ENCODE data around the gene FTCD. TPM values are rescaled to one million over a fixed set of nuclear protein-coding genes. Genes with fewer than 3 reads are reported as not detected.

FTCD gene
- total and polyA plus RNA-seq, 2 of the 8 experiments (the other 6 are each of a cell fraction or from before 2014, with no cell fraction given), result 3.3 to 4.9 TPM

DNA sequence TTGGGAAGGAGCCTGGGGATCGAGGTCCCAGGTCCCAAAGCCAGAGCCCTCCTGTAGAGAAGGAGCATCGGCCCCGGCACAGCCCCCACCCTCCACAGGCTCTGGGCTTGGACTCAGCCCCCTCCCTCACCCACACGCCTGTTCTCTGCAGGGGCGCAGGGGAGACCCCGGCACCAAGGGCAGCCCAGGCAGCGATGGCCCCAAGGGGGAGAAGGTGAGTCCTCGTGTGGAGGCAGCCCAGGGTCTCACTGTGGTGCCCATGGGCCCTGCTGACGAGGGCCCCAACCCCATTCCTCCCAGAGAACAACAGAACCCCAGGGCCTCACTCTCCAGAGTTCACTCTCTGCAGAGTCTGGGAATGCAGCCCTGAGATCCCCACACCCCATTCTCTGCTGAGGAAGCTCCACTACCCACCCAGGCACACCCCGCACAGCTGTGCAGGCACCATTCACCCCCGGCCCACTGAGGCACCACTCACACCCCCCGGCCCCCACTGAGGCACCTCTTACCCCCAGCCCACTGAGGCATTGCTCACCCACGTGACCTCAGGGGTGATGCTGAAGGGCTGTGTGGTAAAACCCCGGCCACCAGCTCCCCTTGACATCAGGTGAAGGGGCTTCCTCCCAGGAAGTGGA lies 35.6 kb downstream of the FTCD start:
- H3K14ac ChIP-seq (ENCODE audit: insufficient read length), result no peak overlapping the region
- no peak overlapping the region for H2BK20ac ChIP-seq (ENCODE audit: low read length)
- no peak overlapping the region for H3K4me2 ChIP-seq (ENCODE audit: insufficient read depth in 1 of 2, low read depth in 2 of 2, low read length in 2 of 2)
- no peak overlapping the region for H2AFZ ChIP-seq (ENCODE audit: low read length)
- FAIRE-seq (no peak), DNase-seq (ENCODE audit: low read depth in 1 of 2, low spot score in 2 of 2) (no peak)
- no peaks in the 10 kb centered on the region for H3K79me1 ChIP-seq (ENCODE audit: low read depth, low read length)
- CTCF ChIA-PET (ENCODE audit: partially characterized antibody), result no interaction called here
- no peak overlapping the region for H2BK15ac ChIP-seq (ENCODE audit: low read length)
- no peak overlapping the region for H3K9ac ChIP-seq (replicated peaks in 1 of 4; ENCODE audit: extremely low read depth in 1 of 4, low read depth in 3 of 4, low read length in 3 of 4)
- no peak overlapping the region for H3K4ac ChIP-seq (replicated peaks; ENCODE audit: insufficient read length, low read depth, low read length)
- no peak overlapping the region for H2BK120ac ChIP-seq (replicated peaks; ENCODE audit: low read depth, low read length)
- TF ChIP-seq SRF (IDR thresholded peaks at IDR 0.05; ENCODE audit: low read depth, low read length) (no peak), BCL11A (IDR thresholded peaks at IDR 0.05; ENCODE audit: low read depth in 2 of 2, low read length in 2 of 2) (no peak), CHD2 (IDR thresholded peaks at IDR 0.05; ENCODE audit: low read length) (no peak), RXRA (IDR thresholded peaks at IDR 0.05; ENCODE audit: insufficient read depth, low read depth, low read length) (no peak), YY1 (IDR thresholded peaks at IDR 0.05; ENCODE audit: low read depth, low read length) (no peak)
- H3K36me3 ChIP-seq (ENCODE audit: control insufficient read depth in 2 of 4, insufficient read depth in 4 of 4, low read length in 3 of 4), result peaks cover 0 to 15% (median under 1%) of the 10 kb centered on the region in 4 experiments; a peak in 3 of 8 replicates
- H4K5ac ChIP-seq (ENCODE audit: insufficient read length, low read depth, low read length), result no peak overlapping the region
- no peak overlapping the region for H2BK12ac ChIP-seq (ENCODE audit: low read depth, low read length)
- H3K27ac ChIP-seq (ENCODE audit: low read depth, low read length), result no peak overlapping the region
- H2BK5ac ChIP-seq (ENCODE audit: low read depth, low read length), result no peak overlapping the region
- no peak overlapping the region for H3K56ac ChIP-seq (replicated peaks; ENCODE audit: insufficient read length, low read depth, low read length)
- H4K91ac ChIP-seq (replicated peaks; ENCODE audit: insufficient read length, low read length), result no peak overlapping the region
- no peaks in the 10 kb centered on the region for H3K27me3 ChIP-seq (replicated peaks in 1 of 4; ENCODE audit: control insufficient read depth in 3 of 4, extremely low read depth in 1 of 4, insufficient read depth in 3 of 4, low read length in 3 of 4)
- POLR2A ChIA-PET (ENCODE audit: partially characterized antibody), result no interaction called here
- 91% methylated on average over 13 of the region's 14 CpGs; no CpG with 5 or more reads in 1 of the 2 experiments for WGBS, 2 experiments (ENCODE audit: extremely low coverage in 1 of 2, insufficient coverage in 1 of 2, insufficient read length in 1 of 2, insufficient replicate concordance in 2 of 2, low coverage in 1 of 2, low lambda C conversion rate in 2 of 2, missing lambda C conversion rate in 1 of 2)
- peaks cover 0 to 9% of the 10 kb centered on the region in 2 experiments for H4K20me1 ChIP-seq (replicated peaks in 1 of 2; ENCODE audit: control insufficient read depth in 1 of 2, insufficient read depth in 2 of 2, low read length in 2 of 2)
- H3K23me2 ChIP-seq (ENCODE audit: low read depth, low read length), result peaks cover 7% of the 10 kb centered on the region; the same call in 1 of the 2 replicates
- no peak overlapping the region for H2AK5ac ChIP-seq (ENCODE audit: low read depth, low read length)
- peaks cover 0 to 4% of the 10 kb centered on the region in 2 experiments; a peak in 2 of 4 replicates for H3K9me3 ChIP-seq (ENCODE audit: insufficient read depth in 2 of 2, low read depth in 1 of 2, low read length in 1 of 2)
- H3K4me1 ChIP-seq (replicated peaks in 1 of 4; ENCODE audit: control insufficient read depth in 3 of 4, insufficient read depth in 4 of 4, low read length in 3 of 4), result no peaks in the 10 kb centered on the region
- no peak overlapping the region for H4K8ac ChIP-seq (ENCODE audit: extremely low read depth, insufficient read depth, low read length)
- no peak overlapping the region for H3K18ac ChIP-seq (ENCODE audit: extremely low read depth, low read length)
- H3K4me3 ChIP-seq (ENCODE audit: extremely low read depth in 1 of 4, insufficient read depth in 2 of 4, low read depth in 3 of 4, low read length in 4 of 4), result no peak overlapping the region
- no peaks in the 10 kb centered on the region for H3K79me2 ChIP-seq (ENCODE audit: control insufficient read depth in 1 of 2, insufficient read depth in 2 of 2, low read length in 2 of 2)
- H3K23ac ChIP-seq (ENCODE audit: insufficient read length), result no peak overlapping the region

All from H1 (cell line).